SKM-1 treated with dmso at 0.1 percent for 144 hours (cell line): ENCODE measurements around the gene TCEANC.
"Not testable (repeated sequence)": the region's sequence is repeated elsewhere in the genome, so short reads cannot be mapped to it uniquely, and the experiment has no call there.

Source experiments
- DNase-seq: peaks from one replicate; lab custom pipeline; 2025; ENCODE audit not compliant: unreplicated experiment; lab: John Stamatoyannopoulos, UW

Gene TCEANC, protein sequence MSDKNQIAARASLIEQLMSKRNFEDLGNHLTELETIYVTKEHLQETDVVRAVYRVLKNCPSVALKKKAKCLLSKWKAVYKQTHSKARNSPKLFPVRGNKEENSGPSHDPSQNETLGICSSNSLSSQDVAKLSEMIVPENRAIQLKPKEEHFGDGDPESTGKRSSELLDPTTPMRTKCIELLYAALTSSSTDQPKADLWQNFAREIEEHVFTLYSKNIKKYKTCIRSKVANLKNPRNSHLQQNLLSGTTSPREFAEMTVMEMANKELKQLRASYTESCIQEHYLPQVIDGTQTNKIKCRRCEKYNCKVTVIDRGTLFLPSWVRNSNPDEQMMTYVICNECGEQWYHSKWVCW

GRCh38 chrX:13652850-13653693 is at the start of gene TCEANC:
Gene TCEANC, plus strand, starts transcription at chrX:13653141. Its CDS starts 9,368 bp downstream, at chrX:13662509.
- peak; percentile 85 for DNase-seq

DNA sequence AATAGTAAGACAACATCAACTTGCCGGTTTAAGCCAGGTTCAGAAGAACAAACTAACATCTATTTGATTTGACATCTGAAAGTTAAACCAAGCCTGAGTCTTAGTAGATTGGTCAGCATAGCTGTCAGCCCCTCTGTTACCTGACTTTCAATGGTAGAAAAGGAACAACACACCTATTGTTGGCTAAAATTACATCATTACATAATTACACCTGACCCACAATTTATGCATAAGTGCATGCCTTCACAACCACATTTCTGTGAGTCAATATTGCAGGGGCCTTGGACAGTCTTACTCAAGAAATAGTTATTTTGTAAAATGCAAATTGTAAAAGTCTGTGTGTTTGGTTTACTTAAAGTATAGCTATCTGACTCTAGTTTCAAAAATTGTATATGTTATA is 47.3 kb upstream of the TCEANC start:
- no peak for DNase-seq

DNA sequence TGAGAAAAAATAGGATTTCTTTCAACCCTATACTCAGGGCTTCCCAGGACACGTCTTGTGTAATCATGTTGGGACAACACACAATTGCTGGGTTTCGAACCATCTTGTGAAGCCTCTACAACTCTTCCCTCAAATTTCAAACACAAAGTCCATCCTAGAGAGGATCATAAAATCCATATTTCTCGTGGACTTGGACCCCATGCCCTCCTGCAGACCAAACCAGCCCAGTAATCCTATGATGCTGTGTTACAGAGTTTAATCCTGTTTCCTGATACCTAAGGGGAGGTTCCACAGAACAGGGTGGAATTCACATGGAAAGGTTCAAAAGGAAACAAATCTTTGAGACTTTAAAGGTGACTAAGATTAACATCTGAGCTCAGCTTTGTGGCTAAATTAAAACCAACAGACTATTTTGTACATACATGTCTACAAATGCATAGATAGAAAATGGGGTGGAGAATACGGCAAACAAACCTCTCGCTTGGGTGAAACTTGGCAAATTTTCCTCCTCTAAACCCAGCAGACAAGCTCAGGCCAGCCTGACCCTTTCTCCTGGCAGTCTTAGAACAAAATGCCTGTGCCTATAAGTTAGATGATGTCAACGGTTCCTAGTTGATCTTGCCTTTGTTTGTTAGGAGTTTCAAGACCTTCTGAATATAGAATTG is 45.5 kb upstream of the TCEANC start:
- no peak for DNase-seq

DNA sequence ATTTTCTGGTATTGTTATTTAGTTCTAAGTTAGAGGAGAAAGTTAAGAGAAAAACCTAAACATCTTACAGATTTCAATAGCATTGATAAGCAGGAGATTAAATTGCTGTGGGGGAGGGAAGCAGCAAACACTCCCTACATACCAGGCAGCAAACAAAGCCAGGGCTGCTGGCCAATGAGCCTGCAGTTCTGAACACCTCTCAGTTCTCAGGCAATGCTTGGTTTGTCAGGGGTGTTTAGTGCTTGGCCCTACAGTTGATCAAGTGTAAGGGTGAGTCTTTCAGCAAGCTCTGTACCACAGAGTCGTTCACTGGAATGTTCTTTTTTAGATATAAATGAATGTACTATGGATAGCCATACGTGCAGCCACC is 45.0 kb upstream of the TCEANC start:
- no peak for DNase-seq

- DNase-seq: no peak
Measured at GRCh38 chrX:13614154-13614553, 38.8 kb upstream of the TCEANC start.

DNA sequence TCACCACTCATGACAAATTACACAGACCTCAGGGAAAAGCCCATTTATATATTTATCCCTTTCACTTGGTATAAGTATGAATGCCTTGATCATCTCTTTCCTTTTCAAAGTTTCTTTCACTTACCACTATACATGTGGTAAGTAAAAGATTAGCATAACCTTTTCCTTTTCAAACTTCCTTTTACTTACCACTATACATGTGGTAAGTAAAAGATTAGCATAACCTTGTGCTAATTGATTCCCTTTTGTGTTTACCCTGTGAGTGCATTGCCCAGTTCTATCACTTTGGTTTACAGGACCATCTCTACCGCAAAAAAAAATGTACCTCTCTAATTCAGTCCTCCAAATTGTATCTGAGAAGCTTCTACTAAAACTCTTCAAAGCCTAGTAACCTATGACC is 32.7 kb upstream of the TCEANC start:
- no peak for DNase-seq

GRCh38 chrX:13622401-13622964 is 30.5 kb upstream of the TCEANC start:
- DNase-seq: no peak

DNA sequence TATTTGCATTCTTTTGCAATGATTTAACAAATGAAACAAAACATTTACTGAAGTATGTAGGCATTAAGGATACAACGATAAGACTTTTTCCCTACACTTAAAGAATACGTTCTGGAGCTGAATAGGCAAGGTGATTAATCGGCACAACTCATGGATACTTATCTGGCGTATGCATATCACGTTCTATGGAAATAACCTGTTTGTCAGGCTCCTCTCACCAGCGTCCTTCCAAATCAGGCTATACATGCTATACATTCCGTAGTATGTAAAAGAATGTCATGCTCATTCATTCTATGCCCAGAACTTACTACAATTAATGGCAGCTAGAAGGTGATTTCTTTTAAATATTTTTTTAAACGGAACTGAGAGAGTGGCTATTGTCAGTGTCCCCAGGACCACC is 25.6 kb upstream of the TCEANC start:
- no peak for DNase-seq

DNA sequence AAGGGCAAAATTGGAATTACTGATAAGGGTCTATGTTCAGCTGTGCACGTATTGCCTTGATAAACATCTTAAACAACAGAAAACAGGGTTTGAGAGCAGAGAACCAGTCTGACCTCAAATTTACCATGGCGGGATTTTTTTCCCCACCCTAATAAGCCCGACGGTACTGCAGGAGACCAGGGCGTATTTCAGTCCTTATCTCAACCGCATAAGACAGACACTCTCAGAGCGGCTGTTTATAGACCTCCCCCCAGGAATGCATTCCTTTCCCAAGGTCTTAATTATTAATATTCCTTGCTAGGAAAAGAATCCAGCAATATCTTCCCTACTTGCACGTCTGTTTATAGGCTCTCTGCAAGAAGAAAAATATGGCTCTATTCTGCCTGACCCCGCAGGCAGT is 15.7 kb upstream of the TCEANC start:
- DNase-seq: not testable (repeated sequence)

DNA sequence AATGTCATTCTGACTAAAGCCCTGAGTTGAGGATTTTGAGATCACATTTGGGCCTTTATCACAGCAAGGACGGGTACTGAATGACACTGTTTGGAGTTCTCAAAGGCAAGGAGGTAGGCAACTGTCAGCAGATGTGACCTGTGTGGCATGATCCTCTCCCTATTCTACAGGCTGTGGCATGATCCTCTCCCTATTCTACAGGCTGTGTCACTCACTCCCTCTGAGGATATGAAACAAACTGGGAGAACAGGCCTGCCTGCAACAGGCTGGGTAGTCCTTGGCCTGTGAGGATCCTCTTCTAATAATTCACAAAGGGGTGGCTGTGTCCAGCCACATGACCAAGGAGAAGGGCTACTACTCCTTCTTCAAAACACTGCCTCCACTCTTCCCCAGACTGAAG is 14.9 kb upstream of the TCEANC start:
- DNase-seq: no peak

DNA sequence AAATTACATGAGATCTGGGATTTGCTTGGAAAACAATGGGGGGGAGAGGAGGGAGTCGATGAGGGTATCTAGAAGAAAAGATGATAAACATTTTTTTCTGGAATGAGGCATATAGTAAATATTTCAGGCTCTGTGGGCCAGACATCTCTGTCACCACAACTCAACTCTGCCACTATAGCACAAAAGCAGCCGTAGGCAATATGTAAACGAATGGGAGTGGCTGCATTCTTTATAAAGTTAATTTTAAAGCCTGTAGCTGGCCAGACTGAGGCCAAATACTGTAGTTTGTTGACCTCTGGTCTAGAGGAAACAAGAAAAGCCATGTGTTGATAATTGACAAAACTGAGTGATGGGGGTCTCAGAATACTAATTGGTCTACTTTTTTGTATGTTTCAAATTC is 14.1 kb upstream of the TCEANC start:
- DNase-seq: no peak

DNA sequence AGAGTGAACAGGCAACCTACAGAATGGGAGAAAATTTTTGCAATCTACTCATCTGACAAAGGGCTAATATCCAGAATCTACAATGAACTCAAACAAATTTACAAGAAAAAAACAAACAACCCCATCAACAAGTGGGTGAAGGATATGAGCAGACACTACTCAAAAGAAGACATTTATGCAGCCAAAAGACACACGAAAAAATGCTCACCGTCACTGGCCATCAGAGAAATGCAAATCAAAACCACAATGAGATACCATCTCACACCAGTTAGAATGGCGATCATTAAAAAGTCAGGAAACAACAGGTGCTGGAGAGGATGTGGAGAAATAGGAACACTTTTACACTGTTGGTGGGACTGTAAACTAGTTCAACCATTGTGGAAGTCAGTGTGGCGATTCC is 11.3 kb upstream of the TCEANC start:
- DNase-seq: not testable (repeated sequence)

- DNase-seq: no peak
Measured at GRCh38 chrX:13645464-13646153, 7.3 kb upstream of the TCEANC start.

DNA sequence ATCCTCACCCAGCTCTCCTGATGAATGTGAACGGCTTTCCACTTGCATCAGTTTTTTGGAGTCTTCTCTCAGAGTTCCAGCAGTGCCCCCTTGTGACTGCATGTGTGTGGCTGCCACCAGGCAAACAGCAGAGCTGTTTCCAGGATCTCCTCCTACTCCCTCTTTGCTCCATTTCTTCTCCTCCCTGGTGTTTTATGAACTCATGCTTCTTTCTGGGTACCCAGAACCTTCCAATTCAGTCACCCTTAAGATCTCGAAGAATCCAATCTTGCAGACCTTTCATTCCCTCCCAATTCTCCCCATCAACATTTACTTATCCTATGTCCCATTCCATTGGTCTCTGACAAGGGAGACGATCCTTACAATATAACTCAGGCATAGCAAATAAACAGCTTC is 6.8 kb upstream of the TCEANC start:
- DNase-seq: peak; percentile 5

GRCh38 chrX:13647709-13648212 is 5.2 kb upstream of the TCEANC start:
- no peak for DNase-seq

- not testable (repeated sequence) for DNase-seq
Measured at GRCh38 chrX:13648336-13648735, 4.6 kb upstream of the TCEANC start.

GRCh38 chrX:13649838-13650237 is 3.1 kb upstream of the TCEANC start:
- DNase-seq: no peak

GRCh38 chrX:13650318-13650717 is 2.6 kb upstream of the TCEANC start:
- DNase-seq: no peak

DNA sequence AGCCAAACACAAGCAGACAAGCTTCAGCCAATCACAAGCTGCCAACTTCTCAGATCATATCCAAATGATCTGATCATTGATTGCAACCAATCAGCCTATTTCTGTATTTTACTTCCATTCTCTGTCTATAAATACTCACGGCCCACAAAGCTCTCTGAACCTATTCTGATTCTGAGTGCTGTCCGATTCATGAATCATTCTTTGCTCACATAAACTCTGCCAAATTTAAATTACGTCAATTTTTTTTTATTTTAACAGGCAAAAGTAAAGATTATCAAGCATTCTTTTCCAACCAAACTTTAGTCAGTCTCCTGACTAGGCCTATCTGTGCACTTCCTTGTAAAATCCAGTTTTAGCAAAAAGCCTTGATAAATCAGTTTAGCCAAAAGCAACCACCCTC is 1.8 kb upstream of the TCEANC start:
- DNase-seq: no peak

DNA sequence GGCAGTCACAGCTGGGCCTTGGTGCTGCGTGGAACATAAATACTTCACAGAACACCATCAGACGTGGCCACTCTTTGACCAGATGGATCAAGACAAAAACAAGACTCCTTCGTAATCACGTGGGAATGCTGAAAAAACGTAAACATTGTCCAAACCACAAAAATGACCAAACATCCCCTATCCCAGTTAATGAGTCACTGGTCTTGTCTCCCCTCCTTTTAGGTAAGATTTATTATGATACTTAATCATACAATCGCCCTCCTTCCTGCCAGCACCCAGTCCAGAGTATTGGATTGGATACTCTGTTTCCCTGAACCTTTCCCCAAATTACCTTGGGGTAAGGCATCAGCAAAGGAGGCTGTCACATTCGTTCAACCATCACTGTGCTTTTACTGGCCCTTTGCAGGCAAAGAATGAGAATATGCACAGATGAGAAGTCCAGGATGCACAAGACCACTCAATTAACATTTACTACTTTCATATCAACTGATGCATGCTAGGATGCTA is 601 bp upstream of the TCEANC start:
- DNase-seq: no peak

DNA sequence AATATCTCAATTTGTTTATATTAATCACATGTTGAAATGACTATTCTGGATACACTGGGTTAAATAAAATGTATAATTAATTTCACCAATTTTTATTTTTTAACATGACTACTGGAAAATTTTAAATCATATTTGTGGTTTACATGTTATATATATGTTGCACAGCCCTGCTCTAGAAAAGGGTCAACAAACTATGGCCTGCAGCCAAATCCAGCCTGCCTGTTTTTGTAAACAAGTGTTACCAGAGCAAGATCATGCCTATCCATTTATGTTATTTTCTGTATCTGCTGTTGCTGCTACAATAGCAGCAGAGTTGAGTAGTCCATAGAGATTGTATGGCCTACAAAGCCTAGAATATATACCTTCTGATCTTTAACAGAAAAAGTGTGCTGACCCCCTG is 1.2 kb downstream of the TCEANC start:
- DNase-seq: no peak
